Measurements from ENCODE around the gene HLA-A. TPM values are rescaled to one million over a fixed set of nuclear protein-coding genes. Genes with fewer than 3 reads are reported as not detected.
A peak's percentile ranks its signal among the peaks of the same experiment; 100 is the strongest.

HLA-A gene
- total RNA-seq, 1 donor from 2014 or later = 187 TPM

GRCh38 chr6:29941916-29942274, 437 bp upstream of the HLA-A start:
- H3K36me3 Mint-ChIP-seq (ENCODE audit: low read depth) = peaks cover 6% of the 10 kb centered on the region
- H3K9me3 Mint-ChIP-seq (ENCODE audit: low read depth) = peaks cover 2% of the 10 kb centered on the region
- H3K4me1 Mint-ChIP-seq (ENCODE audit: low read depth) = peaks cover 12% of the 10 kb centered on the region
- H3K27ac Mint-ChIP-seq (ENCODE audit: unreplicated experiment) = peak overlapping the region; percentile 87
- DNase-seq (ENCODE audit: low spot score) = no peak
- peaks cover under 1% of the 10 kb centered on the region for H3K27me3 Mint-ChIP-seq (ENCODE audit: low read depth)
- TF ChIP-seq, protein P1, sequence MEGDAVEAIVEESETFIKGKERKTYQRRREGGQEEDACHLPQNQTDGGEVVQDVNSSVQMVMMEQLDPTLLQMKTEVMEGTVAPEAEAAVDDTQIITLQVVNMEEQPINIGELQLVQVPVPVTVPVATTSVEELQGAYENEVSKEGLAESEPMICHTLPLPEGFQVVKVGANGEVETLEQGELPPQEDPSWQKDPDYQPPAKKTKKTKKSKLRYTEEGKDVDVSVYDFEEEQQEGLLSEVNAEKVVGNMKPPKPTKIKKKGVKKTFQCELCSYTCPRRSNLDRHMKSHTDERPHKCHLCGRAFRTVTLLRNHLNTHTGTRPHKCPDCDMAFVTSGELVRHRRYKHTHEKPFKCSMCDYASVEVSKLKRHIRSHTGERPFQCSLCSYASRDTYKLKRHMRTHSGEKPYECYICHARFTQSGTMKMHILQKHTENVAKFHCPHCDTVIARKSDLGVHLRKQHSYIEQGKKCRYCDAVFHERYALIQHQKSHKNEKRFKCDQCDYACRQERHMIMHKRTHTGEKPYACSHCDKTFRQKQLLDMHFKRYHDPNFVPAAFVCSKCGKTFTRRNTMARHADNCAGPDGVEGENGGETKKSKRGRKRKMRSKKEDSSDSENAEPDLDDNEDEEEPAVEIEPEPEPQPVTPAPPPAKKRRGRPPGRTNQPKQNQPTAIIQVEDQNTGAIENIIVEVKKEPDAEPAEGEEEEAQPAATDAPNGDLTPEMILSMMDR (IDR thresholded peaks at IDR 0.05) = no peak
- peak overlapping the region; percentile 88 for H3K4me3 Mint-ChIP-seq (ENCODE audit: unreplicated experiment)

DNA sequence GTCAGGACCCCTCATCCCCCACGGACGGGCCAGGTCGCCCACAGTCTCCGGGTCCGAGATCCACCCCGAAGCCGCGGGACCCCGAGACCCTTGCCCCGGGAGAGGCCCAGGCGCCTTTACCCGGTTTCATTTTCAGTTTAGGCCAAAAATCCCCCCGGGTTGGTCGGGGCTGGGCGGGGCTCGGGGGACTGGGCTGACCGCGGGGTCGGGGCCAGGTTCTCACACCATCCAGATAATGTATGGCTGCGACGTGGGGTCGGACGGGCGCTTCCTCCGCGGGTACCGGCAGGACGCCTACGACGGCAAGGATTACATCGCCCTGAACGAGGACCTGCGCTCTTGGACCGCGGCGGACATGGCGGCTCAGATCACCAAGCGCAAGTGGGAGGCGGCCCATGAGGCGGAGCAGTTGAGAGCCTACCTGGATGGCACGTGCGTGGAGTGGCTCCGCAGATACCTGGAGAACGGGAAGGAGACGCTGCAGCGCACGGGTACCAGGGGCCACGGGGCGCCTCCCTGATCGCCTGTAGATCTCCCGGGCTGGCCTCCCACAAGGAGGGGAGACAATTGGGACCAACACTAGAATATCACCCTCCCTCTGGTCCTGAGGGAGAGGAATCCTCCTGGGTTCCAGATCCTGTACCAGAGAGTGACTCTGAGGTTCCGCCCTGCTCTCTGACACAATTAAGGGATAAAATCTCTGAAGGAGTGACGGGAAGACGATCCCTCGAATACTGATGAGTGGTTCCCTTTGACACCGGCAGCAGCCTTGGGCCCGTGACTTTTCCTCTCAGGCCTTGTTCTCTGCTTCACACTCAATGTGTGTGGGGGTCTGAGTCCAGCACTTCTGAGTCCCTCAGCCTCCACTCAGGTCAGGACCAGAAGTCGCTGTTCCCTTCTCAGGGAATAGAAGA, 978 bp downstream of the HLA-A start:
- H3K4me3 Mint-ChIP-seq (ENCODE audit: unreplicated experiment) = peak overlapping the region; percentile 88
- TF ChIP-seq, protein P1 (IDR thresholded peaks at IDR 0.05) = no peak
- DNase-seq (ENCODE audit: low spot score) = no peak
- peak overlapping the region; percentile 12 for H3K27ac Mint-ChIP-seq (ENCODE audit: unreplicated experiment)
- H3K27me3 Mint-ChIP-seq (ENCODE audit: low read depth) = no peaks in the 10 kb centered on the region
- peaks cover 12% of the 10 kb centered on the region for H3K4me1 Mint-ChIP-seq (ENCODE audit: low read depth)
- H3K36me3 Mint-ChIP-seq (ENCODE audit: low read depth) = peaks cover 6% of the 10 kb centered on the region
- no peaks in the 10 kb centered on the region for H3K9me3 Mint-ChIP-seq (ENCODE audit: low read depth)

GRCh38 chr6:29945281-29945820, 3.0 kb downstream of the HLA-A start:
- Mint-ChIP-seq H3K27ac (ENCODE audit: unreplicated experiment) (no peak overlapping the region), H3K36me3 (ENCODE audit: low read depth) (peaks cover 6% of the 10 kb centered on the region), H3K9me3 (ENCODE audit: low read depth) (no peaks in the 10 kb centered on the region), H3K4me3 (ENCODE audit: unreplicated experiment) (no peak overlapping the region), H3K4me1 (ENCODE audit: low read depth) (peaks cover 12% of the 10 kb centered on the region), H3K27me3 (ENCODE audit: low read depth) (no peaks in the 10 kb centered on the region)
- DNase-seq (ENCODE audit: low spot score) = no peak
- TF ChIP-seq, protein P1 (IDR thresholded peaks at IDR 0.05) = no peak

DNA sequence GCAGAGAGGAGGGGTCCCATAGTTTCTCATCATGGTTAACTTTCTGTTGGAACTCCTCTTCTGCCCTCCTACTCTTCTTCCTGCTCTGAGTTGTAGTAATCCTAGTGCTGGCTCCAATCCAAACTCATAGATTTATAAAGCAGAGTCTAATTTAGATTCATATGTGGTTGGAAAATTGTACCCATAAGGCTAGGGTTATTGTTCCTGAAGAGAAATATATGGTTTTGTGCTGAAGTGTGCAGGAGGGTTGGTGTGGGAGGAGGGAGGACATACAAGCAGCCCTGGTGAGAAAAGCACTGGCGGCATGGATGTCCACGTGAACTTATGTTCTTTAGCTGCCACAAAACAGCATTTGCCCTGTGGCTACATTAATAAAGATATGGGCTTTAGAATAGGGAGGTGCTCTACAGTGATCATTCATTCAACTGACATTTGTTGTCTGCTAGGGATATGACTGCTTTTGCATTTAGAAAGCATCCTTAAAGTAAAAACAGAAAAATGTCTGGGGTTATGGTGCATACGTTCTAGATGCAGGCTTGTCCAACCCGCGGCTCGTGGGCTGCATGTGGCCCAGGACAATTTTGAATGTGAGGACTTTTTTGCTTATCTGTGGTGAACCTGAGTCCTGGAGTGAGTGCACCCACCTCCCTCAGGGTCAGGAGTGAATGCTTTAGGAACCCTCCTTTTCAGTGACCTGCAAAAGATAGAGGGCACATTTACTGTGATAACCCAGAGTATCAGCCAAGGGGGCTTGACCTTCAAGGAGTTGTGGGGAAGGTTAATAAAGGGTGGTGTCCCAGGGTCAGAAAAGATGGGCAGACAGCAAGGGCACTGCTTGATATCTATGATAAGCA, 4.1 kb downstream of the HLA-A start:
- Mint-ChIP-seq H3K4me1 (ENCODE audit: low read depth) (peaks cover 11% of the 10 kb centered on the region), H3K9me3 (ENCODE audit: low read depth) (no peaks in the 10 kb centered on the region), H3K27ac (ENCODE audit: unreplicated experiment) (no peak overlapping the region), H3K36me3 (ENCODE audit: low read depth) (peaks cover 6% of the 10 kb centered on the region), H3K27me3 (ENCODE audit: low read depth) (no peaks in the 10 kb centered on the region), H3K4me3 (ENCODE audit: unreplicated experiment) (no peak overlapping the region)
- TF ChIP-seq, protein P1 (IDR thresholded peaks at IDR 0.05) = no peak
- DNase-seq (ENCODE audit: low spot score) = no peak

Measured in chondrocyte (in vitro differentiated cells).